Inflammatory macrophage treated with lipopolysaccharide for 4 hours (primary cell): ENCODE data around the gene PTH2.

Experiments
- DNase-seq: peaks from one replicate; pipeline ENCODE4 v3.0.0-alpha.2; 2020

The PTH2 gene

GRCh38 chr19:49409441-49410029 is 13.7 kb downstream of the PTH2 start:
- DNase-seq, result peak; percentile 76

GRCh38 chr19:49408816-49409440 is 14.3 kb downstream of the PTH2 start:
- peak; percentile 40 for DNase-seq

GRCh38 chr19:49407482-49408015 is 15.7 kb downstream of the PTH2 start:
- no peak for DNase-seq

GRCh38 chr19:49407079-49407478 is 16.2 kb downstream of the PTH2 start:
- DNase-seq, result no peak

- no peak for DNase-seq
Observed at GRCh38 chr19:49403404-49404187, 19.6 kb downstream of the PTH2 start.

GRCh38 chr19:49400029-49400428 is 23.2 kb downstream of the PTH2 start:
- DNase-seq, result peak; percentile 43

- no peak for DNase-seq
Observed at GRCh38 chr19:49398931-49399330, 24.3 kb downstream of the PTH2 start.

- no peak for DNase-seq
Observed at GRCh38 chr19:49398001-49398615, 25.1 kb downstream of the PTH2 start.

GRCh38 chr19:49396738-49397505 is 26.3 kb downstream of the PTH2 start:
- DNase-seq, result no peak

GRCh38 chr19:49395581-49396407 is 27.4 kb downstream of the PTH2 start:
- no peak for DNase-seq

- DNase-seq, result no peak
Observed at GRCh38 chr19:49393881-49394280, 29.4 kb downstream of the PTH2 start.

GRCh38 chr19:49391581-49392399 is 31.5 kb downstream of the PTH2 start:
- DNase-seq, result peak; percentile 76

- DNase-seq, result no peak
Observed at GRCh38 chr19:49390929-49391359, 32.3 kb downstream of the PTH2 start.

- no peak for DNase-seq
Observed at GRCh38 chr19:49390131-49390928, 32.9 kb downstream of the PTH2 start.

- DNase-seq, result no peak
Observed at GRCh38 chr19:49389406-49389805, 33.8 kb downstream of the PTH2 start.

GRCh38 chr19:49387936-49388372 is 35.3 kb downstream of the PTH2 start, which contains the start of gene KASH5:
Gene KASH5 (plus strand): TSS chr19:49388249. CDS start chr19:49390884, 2,635 bp downstream.
- peak; percentile 82 for DNase-seq

GRCh38 chr19:49383599-49383998 is 39.6 kb downstream of the PTH2 start:
- no peak for DNase-seq

- DNase-seq, result no peak
Observed at GRCh38 chr19:49382639-49383038, 40.6 kb downstream of the PTH2 start.

- DNase-seq, result no peak
Observed at GRCh38 chr19:49380391-49380790, 42.9 kb downstream of the PTH2 start.

- no peak for DNase-seq
Observed at GRCh38 chr19:49378512-49378911, 44.7 kb downstream of the PTH2 start.
